Activated T-cell treated with anti-CD3 and anti-CD28 coated beads for 4 hours (primary cell): ENCODE data around the gene SYNJ2.

Experiments used
- DNase-seq: peaks from one replicate; pipeline ENCODE4 v3.0.0-alpha.2; 2020

The SYNJ2 gene

DNA sequence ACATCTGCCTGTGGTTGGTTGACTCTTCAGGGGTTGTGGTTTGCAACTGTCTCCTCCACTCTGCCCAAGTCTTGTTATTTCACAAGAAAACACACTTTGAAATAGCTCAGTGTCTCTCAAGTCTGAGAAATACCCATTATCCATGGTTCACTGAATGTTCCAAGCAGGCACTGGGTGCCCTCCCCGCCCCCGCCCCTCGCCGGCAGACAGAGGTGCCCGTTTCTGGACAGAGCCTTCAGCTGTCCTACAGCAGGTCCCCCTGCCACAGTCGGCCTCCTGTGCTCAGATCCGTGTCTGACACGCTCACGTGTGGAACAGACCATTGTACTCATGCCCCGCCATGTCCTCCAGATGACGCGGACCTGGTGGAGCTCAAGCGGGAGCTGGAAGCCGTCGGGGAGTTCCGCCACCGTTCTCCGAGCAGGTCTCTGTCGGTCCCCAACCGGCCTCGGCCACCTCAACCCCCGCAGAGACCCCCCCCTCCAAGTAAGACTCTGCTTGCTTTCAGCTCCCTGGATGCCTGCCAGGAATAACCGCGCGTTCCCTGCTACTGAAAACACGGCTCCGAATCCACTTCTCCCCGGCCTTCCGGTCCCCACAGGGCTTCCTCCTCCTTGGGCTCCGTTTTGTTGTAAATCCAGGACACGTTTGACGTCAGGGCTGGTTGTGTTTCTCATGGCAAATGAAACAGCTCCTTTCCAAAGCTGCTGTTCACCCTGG, 105.0 kb downstream of the SYNJ2 start:
- no peak for DNase-seq

GRCh38 chr6:158087224-158087867, 105.7 kb downstream of the SYNJ2 start:
- no peak for DNase-seq

DNA sequence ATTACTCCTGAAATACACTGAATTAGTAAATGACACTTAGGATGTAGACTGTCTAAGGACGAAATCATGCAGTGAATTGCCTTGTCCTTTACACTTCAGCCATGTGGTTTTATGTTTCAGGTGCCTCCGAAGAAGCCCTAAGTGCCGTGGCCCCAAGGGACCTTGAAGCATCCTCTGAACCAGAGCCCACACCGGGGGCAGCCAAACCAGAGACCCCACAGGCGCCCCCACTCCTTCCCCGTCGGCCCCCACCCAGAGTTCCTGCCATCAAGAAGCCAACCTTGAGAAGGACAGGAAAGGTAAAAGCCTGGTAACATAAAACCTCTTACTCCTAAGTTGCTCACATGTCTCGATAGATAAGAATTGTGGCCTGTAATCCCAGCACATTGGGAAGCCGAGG, 111.1 kb downstream of the SYNJ2 start:
- no peak for DNase-seq

DNA sequence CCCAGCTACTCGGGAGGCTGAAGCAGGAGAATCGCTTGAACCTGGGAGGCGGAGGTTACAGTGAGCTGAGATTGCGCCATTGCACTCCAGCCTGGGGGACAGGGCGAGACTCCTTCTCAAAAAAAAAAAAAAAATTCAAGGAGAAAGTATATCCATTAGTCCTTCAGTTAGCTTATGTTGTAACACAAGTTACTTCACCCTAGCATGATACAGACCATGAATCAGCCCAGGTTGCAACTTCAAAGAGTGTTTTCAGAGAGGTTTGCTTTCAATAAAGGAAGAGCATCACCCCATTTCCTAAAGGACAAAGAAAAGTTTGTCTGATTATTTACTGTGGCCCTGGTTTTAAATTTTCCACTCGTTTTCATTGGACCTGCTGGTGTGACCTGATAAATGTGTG, 113.4 kb downstream of the SYNJ2 start:
- DNase-seq: no peak

DNA sequence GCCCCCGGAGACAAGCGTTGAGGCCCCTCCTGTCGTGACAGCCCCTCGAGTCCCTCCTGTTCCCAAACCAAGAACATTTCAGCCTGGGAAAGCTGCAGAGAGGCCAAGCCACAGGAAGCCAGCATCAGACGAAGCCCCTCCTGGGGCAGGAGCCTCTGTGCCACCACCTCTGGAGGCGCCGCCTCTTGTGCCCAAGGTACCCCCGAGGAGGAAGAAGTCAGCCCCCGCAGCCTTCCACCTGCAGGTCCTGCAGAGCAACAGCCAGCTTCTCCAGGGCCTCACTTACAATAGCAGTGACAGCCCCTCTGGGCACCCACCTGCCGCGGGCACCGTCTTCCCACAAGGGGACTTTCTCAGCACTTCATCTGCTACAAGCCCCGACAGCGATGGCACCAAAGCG, 114.0 kb downstream of the SYNJ2 start:
- DNase-seq: no peak

- DNase-seq: no peak
Measured at GRCh38 chr6:158103228-158103627, 121.6 kb downstream of the SYNJ2 start.

- no peak for DNase-seq
Measured at GRCh38 chr6:158104696-158105095, 123.0 kb downstream of the SYNJ2 start.

GRCh38 chr6:158109748-158110147, 128.1 kb downstream of the SYNJ2 start:
- no peak for DNase-seq

DNA sequence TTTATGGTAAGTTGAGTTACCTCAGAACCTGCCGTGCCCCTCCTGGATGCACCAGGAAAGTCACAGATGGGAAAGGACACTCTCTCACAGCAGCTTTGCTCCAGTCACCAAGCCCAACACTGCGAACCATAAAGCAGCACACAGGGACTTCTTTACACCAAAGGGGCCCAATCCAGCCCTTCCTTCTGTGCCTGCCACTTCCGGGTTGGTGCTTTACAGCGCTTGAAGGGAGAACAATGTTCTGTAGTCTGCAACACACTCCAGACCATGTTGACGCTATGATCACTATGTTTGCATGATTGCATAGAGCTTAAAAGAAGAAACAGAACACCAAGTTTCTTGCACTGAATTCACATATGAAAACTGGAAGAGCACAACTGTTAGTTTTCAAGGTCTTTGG, 129.3 kb downstream of the SYNJ2 start:
- no peak for DNase-seq

GRCh38 chr6:158111987-158112386, 130.3 kb downstream of the SYNJ2 start:
- no peak for DNase-seq

DNA sequence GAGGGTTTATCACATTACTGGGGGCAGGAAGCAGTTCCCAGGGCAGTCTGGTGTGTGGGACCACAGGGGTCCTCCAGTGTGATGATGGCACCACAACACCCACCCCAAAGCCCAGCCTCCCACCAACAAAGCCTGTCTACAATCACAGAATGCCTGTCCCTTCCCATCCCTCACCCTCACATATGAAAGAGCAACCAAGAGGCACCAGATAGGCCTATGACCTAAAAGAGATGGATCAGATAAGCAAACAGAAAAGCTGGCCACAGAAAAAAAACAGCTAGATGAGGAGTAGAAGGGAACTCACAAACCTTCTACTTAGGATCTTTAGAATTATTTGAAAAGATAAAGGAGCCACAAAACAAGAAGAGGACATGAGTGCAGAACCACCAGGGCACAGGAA, 132.1 kb downstream of the SYNJ2 start:
- DNase-seq: no peak

DNA sequence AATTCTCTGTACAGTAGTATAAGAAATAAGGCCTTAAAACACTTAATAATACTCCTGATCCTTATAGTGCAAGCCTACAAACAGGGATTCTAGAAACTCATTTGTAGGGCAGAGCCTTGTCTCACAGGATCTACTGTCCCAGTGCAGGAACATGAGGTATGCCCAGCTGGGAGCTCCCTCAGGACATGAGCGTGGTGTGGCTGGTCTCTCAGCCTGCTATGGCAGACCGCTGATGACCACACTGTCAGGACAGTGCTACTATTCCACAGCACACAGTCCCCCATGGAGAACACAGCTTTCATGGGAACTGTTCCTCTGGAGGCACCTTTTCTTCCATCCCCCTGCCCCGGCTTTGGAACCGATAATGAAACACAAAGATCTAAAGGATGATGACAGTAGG, 133.4 kb downstream of the SYNJ2 start:
- DNase-seq: no peak

DNA sequence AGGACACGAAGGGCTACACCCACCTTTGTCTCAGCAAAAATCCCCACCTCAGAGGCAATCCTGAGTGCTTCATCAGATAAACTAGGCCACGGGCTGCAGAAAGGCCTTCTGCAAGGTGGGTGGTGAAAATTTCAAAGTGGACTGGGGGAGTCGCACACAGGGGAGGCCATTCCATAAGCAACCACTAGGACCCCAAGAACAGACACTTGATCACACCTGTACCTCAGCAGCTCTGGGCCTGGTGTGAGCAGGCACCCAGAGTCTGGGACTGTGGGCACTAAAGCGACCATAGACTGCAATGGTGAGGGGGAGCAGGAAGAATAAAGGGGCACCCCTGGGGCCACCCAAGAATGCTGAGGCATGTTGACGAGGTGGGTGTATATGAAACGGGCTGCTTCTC, 133.8 kb downstream of the SYNJ2 start:
- DNase-seq: no peak

- DNase-seq: no peak
Measured at GRCh38 chr6:158118886-158119285, 137.2 kb downstream of the SYNJ2 start.

DNA sequence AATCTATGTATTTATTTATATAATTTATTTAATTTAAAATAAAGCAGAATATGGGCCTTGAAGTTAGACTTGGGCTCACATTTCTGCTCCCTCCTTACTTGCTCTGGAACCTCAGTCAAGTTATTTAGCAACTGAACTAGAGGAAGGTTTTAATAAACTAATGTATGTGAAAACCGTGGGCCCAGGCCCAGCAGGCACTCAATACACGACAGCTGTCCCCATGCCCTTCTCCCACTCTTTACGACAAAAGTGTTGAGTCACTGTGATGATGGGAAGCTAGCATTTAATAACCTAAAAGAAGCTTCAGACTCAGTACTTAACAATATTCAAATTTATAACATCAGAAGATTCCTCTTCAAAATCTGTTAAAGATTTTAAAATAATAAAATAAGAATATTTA, 139.7 kb downstream of the SYNJ2 start:
- DNase-seq: no peak

GRCh38 chr6:158122048-158122447, 140.4 kb downstream of the SYNJ2 start:
- DNase-seq: no peak

DNA sequence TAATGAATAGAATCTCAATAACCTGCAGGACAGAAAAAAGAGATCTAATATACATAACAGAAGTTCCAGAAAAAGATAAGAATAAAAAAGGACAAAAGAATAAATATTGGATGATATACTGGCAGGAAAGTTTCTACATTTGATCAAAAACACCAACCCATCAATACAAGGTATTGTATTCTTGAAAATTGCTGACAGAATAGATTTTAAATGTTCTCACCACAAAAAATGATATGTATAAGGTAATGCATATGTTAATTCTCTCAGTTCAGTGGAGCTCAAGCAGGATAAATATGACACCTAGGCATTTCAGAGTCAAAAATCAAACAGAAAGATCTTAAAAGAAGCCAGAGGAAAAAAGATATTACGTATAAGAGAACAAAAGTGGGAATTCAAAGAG, 142.6 kb downstream of the SYNJ2 start:
- DNase-seq: no peak

- DNase-seq: no peak
Measured at GRCh38 chr6:158125271-158125670, 143.6 kb downstream of the SYNJ2 start.

GRCh38 chr6:158131926-158132325, 150.3 kb downstream of the SYNJ2 start:
- DNase-seq: no peak

- no peak for DNase-seq
Measured at GRCh38 chr6:158142789-158143188, 161.1 kb downstream of the SYNJ2 start.

DNA sequence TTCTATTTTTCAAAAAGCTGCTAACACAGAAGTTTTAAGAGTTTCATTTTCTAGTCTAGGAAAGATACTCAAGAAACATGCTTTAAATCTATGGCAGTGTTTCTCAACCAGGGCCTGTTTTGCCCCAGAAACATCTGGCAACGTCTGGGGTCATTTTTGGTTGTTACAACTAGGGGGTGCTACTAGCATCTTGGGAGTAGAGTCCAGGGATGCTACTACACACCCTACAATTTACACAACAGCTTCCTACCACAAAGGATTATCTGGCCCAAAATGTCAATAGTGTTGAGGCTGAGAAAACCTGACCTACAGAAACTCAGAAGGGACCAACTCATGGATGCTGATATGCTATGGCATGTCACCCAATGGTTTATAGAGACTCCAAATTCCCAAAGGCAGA, 162.0 kb downstream of the SYNJ2 start:
- DNase-seq: no peak
